Prostate gland (tissue), 2 donors: Measurements from ENCODE around the gene TLR3.

Source experiments
- CTCF ChIP-seq, 4 experiments: fragments of 200-600 bp in 2 of 4; fragments of 450-650 bp in 2 of 4; sonication (generic) in 2 of 4; IDR thresholded peaks; 1 replicate in 3 of 4; 2 replicates in 1 of 4; pipeline ENCODE4 v1.5.1; 2016 to 2019; ENCODE audit warnings: antibody characterized with exemption in 4 of 4, mild to moderate bottlenecking in 2 of 4, moderate library complexity in 2 of 4
- POLR2A ChIP-seq: fragments of 450-650 bp; IDR thresholded peaks from one replicate; pipeline ENCODE4 v1.6.1; 2016; ENCODE audit warnings: antibody characterized with exemption, mild to moderate bottlenecking

GRCh38 chr4:186128842-186129241 is 59.9 kb downstream of the TLR3 start:
- no peak for TF ChIP-seq CTCF (IDR thresholded peaks at IDR 0.05)
- TF ChIP-seq POLR2A = no peak
